RWPE1 (cell line): ENCODE data around the gene MAST3.
A peak's percentile ranks its signal among the peaks of the same experiment; 100 is the strongest.

Source experiments
- CTCF ChIA-PET: fragments of 350-600 bp; sonication (Branson Sonifier 250); formaldehyde crosslinking; extraction: SDS; loops from one replicate; lab custom pipeline; 2021; lab: Yijun Ruan, JAX
- POLR2A ChIA-PET: fragments of 400-600 bp; formaldehyde crosslinking; extraction: SDS; loops from one replicate; lab custom pipeline; 2020; ENCODE audit warnings: antibody characterized with exemption; ENCODE audit not compliant: low non-redundant PET; lab: Yijun Ruan, JAX
- DNase-seq: peaks from one replicate; pipeline ENCODE4 v3.0.0; 2012; ENCODE audit warnings: low spot score
- H3K27ac ChIP-seq: fragments of 450-650 bp; 2 replicates; pipeline ENCODE4 v1.5.1; 2017
- CTCF ChIP-seq: fragments of 450-650 bp; conservative IDR thresholded peaks from 2 replicates; pipeline ENCODE4 v1.5.1; 2017; ENCODE audit warnings: low read depth, mild to moderate bottlenecking

The MAST3 gene

GRCh38 chr19:18114483-18114882, 16.9 kb downstream of the MAST3 start:
- no peak for DNase-seq
- H3K27ac ChIP-seq, result 0 out of 2 replicates have a peak overlapping the region, but pooled peaks have one; percentile 8
- POLR2A ChIA-PET, result no interaction called here
- no peak for TF ChIP-seq CTCF
- CTCF ChIA-PET, result interaction anchor here (0.7 kb wide), 1 partner anchor 40 kb away, joined by 3 read pairs; no protein-coding TSS in a partner anchor

- ChIA-PET POLR2A (no interaction called here), CTCF (no interaction called here)
- TF ChIP-seq CTCF, result no peak
- peak overlapping the region; percentile 60 for H3K27ac ChIP-seq
- DNase-seq, result no peak
These were observed 19.8 kb downstream of the MAST3 start for GRCh38 chr19:18117364-18117691.

- peak; percentile 89 for DNase-seq
These were observed 20.3 kb downstream of the MAST3 start for GRCh38 chr19:18117692-18118378.

GRCh38 chr19:18118420-18119012, 20.9 kb downstream of the MAST3 start:
- peak overlapping the region; percentile 60 for H3K27ac ChIP-seq
- CTCF ChIA-PET, result interaction anchor here (0.9 to 1.0 kb wide), 2 partner anchors 58 to 78 kb away, joined by 3 read pairs; no protein-coding TSS in a partner anchor
- POLR2A ChIA-PET, result no interaction called here
- no peak for DNase-seq
- TF ChIP-seq CTCF, result no peak

More at GRCh38 chr19:18117692-18118378, 20.3 kb downstream of the MAST3 start:
- peak overlapping the region; percentile 60 for H3K27ac ChIP-seq
- no peak for TF ChIP-seq CTCF
- POLR2A ChIA-PET, result no interaction called here
- CTCF ChIA-PET, result interaction anchor here (1.0 kb wide), 1 partner anchor 78 kb away, joined by 3 read pairs; no protein-coding TSS in a partner anchor

- no peak for DNase-seq
- peak overlapping the region; percentile 60 for H3K27ac ChIP-seq
- no peak for TF ChIP-seq CTCF
- ChIA-PET CTCF (interaction anchor here (0.6 to 0.9 kb wide), 2 partner anchors 58 to 209 kb away, joined by 3 to 4 read pairs; no protein-coding TSS in a partner anchor), POLR2A (no interaction called here)
These were observed 21.6 kb downstream of the MAST3 start for GRCh38 chr19:18119013-18119716.

GRCh38 chr19:18119717-18120105, 22.1 kb downstream of the MAST3 start:
- ChIA-PET POLR2A (no interaction called here), CTCF (interaction anchor here (0.6 kb wide), 1 partner anchor 209 kb away, joined by 4 read pairs; no protein-coding TSS in a partner anchor)
- no peak for DNase-seq
- no peak for TF ChIP-seq CTCF
- peak overlapping the region; percentile 60 for H3K27ac ChIP-seq
